Mononuclear cell (primary cell): ENCODE results near the gene RPL36A. TPM values are rescaled to one million over a fixed set of nuclear protein-coding genes. Genes with fewer than 3 reads are reported as not detected.

Experiments
- H3K27me3 ChIP-seq: 2 replicates; pipeline ENCODE4 v1.6.0; 2011; ENCODE audit warnings: low read length, control low read depth; ENCODE audit not compliant: insufficient read depth
- H3K4me1 ChIP-seq: 2 replicates; pipeline ENCODE4 v1.5.1; 2011; ENCODE audit warnings: mild to moderate bottlenecking, low read length, control low read depth; ENCODE audit not compliant: insufficient read depth
- H3K4me3 ChIP-seq: 2 replicates; pipeline ENCODE4 v1.5.1; 2011; ENCODE audit warnings: mild to moderate bottlenecking, low read length, moderate library complexity
- H3K9me3 ChIP-seq: 2 replicates; pipeline ENCODE4 v1.5.1; 2011; ENCODE audit warnings: low read depth, mild to moderate bottlenecking, control low read depth, low read length
- total RNA-seq: library from RNA; depleted of rRNA; stranded (reverse); fragments of >200 nt; gene quantifications from one replicate; pipeline ENCODE4 v1.2.3, GENCODE V29; 2012

Gene RPL36A
- 245 TPM for total RNA-seq

- Histone ChIP-seq H3K9me3 (no peaks in the 10 kb centered on the region), H3K4me1 (peaks cover 21% of the 10 kb centered on the region), H3K4me3 (peak within 1 kb of the TSS; percentile 60), H3K27me3 (no peaks in the 10 kb centered on the region)
These were observed at the start of gene RPL36A for GRCh38 chrX:101390664-101391525. RPL36A (plus strand) TSS chrX:101391011; CDS start chrX:101391044, 33 bp downstream.

DNA sequence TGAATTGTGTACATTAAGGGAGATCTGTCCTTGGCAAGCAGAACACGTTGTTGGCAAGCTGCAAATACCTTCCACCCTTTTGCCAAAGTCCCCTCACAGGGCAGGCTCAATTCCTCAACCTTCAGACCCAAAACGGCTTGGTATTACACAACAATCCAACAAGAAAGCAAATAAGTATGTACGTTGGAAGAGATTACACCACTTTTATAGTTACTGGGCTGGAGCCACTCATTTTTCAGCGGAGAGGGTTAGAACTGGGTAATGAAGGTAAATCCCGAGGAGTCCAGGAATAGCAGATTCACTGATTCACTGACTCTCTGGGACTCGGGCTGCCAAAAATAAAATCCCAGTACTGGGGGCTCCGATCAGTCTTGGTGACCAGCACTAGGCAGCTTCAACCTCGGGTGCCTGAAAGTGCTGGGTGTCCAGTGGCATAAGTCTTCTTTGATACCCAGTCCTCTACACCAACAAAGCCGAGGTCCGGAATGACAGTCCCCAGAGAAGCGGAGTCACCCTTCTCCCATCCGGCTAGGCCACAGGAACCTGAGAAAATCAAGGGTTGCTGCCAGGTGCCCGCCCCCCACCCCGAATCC, 42.9 kb upstream of the RPL36A start:
- peaks cover 20% of the 10 kb centered on the region for H3K4me1 ChIP-seq
- no peaks in the 10 kb centered on the region for H3K27me3 ChIP-seq
- H3K9me3 ChIP-seq: no peaks in the 10 kb centered on the region
- H3K4me3 ChIP-seq: peak overlapping the region; percentile 75

GRCh38 chrX:101348452-101349192, 42.2 kb upstream of the RPL36A start, which contains the start of gene TIMM8A:
TIMM8A (minus strand) TSS chrX:101348742; CDS start chrX:101348664, 78 bp downstream.
- H3K4me3 ChIP-seq: peak within 1 kb of the TSS; percentile 75

GRCh38 chrX:101349193-101349562, 41.6 kb upstream of the RPL36A start:
- Histone ChIP-seq H3K9me3 (no peaks in the 10 kb centered on the region), H3K4me3 (peak overlapping the region; percentile 75), H3K27me3 (no peaks in the 10 kb centered on the region), H3K4me1 (peaks cover 20% of the 10 kb centered on the region)

More at GRCh38 chrX:101348452-101349192, 42.2 kb upstream of the RPL36A start, which contains the start of gene TIMM8A:
- Histone ChIP-seq H3K9me3 (no peaks in the 10 kb centered on the region), H3K27me3 (no peaks in the 10 kb centered on the region), H3K4me1 (peaks cover 20% of the 10 kb centered on the region)

- Histone ChIP-seq H3K9me3 (no peaks in the 10 kb centered on the region), H3K4me3 (no peak overlapping the region), H3K4me1 (no peaks in the 10 kb centered on the region), H3K27me3 (no peaks in the 10 kb centered on the region)
These were observed 33.5 kb upstream of the RPL36A start for GRCh38 chrX:101357166-101357795.

GRCh38 chrX:101359966-101360365, 30.8 kb upstream of the RPL36A start:
- H3K4me1 ChIP-seq: no peaks in the 10 kb centered on the region
- no peaks in the 10 kb centered on the region for H3K9me3 ChIP-seq
- H3K27me3 ChIP-seq: no peaks in the 10 kb centered on the region
- no peak overlapping the region for H3K4me3 ChIP-seq

GRCh38 chrX:101360390-101360789, 30.4 kb upstream of the RPL36A start:
- Histone ChIP-seq H3K27me3 (no peaks in the 10 kb centered on the region), H3K4me3 (no peak overlapping the region), H3K9me3 (no peaks in the 10 kb centered on the region), H3K4me1 (no peaks in the 10 kb centered on the region)

DNA sequence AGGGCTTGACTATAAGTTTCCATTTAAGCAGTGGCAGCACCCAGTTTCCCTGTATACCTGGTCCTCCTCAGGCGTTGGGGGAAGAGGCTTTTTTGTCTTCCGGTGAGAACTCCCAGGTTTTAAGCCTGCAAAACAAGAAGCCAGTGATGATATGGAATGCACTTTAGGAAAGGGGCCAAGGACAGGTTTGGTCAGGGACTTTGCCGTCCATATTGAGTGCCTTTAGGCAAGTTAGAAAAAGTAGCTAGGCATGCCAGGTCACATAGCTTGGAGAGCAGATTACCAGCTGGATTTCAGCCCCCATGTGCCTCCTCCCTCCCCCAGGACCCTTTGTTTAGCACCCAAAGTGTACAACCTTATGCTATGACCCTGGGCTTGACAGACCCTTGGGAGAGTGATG, 28.7 kb upstream of the RPL36A start:
- no peaks in the 10 kb centered on the region for H3K27me3 ChIP-seq
- H3K9me3 ChIP-seq: no peaks in the 10 kb centered on the region
- no peaks in the 10 kb centered on the region for H3K4me1 ChIP-seq
- H3K4me3 ChIP-seq: no peak overlapping the region

GRCh38 chrX:101362757-101363156, 28.1 kb upstream of the RPL36A start:
- no peaks in the 10 kb centered on the region for H3K4me1 ChIP-seq
- H3K9me3 ChIP-seq: no peaks in the 10 kb centered on the region
- no peak overlapping the region for H3K4me3 ChIP-seq
- no peaks in the 10 kb centered on the region for H3K27me3 ChIP-seq

DNA sequence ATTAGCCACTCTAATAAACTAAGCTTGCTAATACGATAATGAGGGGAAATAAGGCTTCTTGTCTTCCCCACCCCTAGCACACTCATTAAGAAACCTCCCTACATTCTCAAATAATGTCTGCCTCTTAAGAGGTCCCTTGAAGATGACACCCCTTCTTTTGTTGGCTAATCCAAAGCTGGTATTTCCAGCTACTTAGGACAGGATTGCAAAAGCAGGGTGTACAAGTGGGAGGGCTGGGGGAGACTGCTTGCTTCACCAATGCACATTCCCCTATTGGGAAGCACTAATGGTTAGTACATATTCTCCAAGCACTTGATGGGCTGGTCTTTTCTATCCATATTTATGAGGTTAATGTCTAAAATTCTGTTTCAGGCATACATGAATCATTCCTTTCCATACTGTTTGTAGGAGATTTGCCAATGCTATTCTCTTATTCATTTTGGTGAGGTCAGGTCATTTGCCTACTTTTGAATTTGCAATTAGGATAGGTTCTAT, 25.5 kb upstream of the RPL36A start:
- Histone ChIP-seq H3K4me1 (no peaks in the 10 kb centered on the region), H3K4me3 (no peak overlapping the region), H3K9me3 (no peaks in the 10 kb centered on the region), H3K27me3 (no peaks in the 10 kb centered on the region)

GRCh38 chrX:101368800-101369199, 22.0 kb upstream of the RPL36A start:
- H3K27me3 ChIP-seq: no peaks in the 10 kb centered on the region
- H3K4me1 ChIP-seq: no peaks in the 10 kb centered on the region
- H3K4me3 ChIP-seq: no peak overlapping the region
- no peaks in the 10 kb centered on the region for H3K9me3 ChIP-seq

DNA sequence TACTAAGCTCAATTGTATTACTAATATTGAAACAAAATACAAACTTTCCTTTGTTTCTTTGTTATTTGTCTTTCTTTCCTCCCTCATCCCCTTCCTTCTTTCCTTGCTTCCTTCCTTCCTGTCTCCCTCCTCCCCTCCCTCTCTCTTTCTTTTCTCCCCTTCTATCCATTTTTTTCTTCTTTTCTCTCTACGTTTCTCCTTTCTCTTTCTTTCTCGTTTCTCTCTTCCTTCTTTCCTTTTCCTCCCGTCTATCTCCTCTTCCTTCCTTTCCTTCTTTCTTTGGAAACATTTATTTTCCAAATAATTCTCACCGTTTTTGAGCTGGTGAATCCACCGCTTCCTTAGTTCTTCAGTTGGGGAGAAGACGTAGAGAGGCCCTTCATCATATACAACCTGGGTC, 21.1 kb upstream of the RPL36A start:
- H3K9me3 ChIP-seq: no peaks in the 10 kb centered on the region
- H3K4me3 ChIP-seq: no peak overlapping the region
- H3K27me3 ChIP-seq: no peaks in the 10 kb centered on the region
- no peaks in the 10 kb centered on the region for H3K4me1 ChIP-seq

- no peaks in the 10 kb centered on the region for H3K9me3 ChIP-seq
- H3K27me3 ChIP-seq: no peaks in the 10 kb centered on the region
- H3K4me3 ChIP-seq: no peak overlapping the region
- no peaks in the 10 kb centered on the region for H3K4me1 ChIP-seq
These were observed 19.8 kb upstream of the RPL36A start for GRCh38 chrX:101370888-101371504.

GRCh38 chrX:101377547-101377946, 13.3 kb upstream of the RPL36A start:
- Histone ChIP-seq H3K4me1 (peaks cover 14% of the 10 kb centered on the region), H3K27me3 (no peaks in the 10 kb centered on the region), H3K9me3 (no peaks in the 10 kb centered on the region), H3K4me3 (no peak overlapping the region)
